A673 (cell line): ENCODE measurements around the gene PCBD2. TPM values are rescaled to one million over a fixed set of nuclear protein-coding genes. Genes with fewer than 3 reads are reported as not detected.

Source experiments
- BruUV-seq: library from RNA; stranded (reverse); fragments of 400-500 nt; replicated peaks from 2 replicates; lab custom pipeline; 2021; lab: Mats Ljungman, UMichigan
- CTCF ChIA-PET: fragments of 300-600 bp; sonication (Branson Sonifier 250); formaldehyde crosslinking; loops from one replicate; lab custom pipeline; 2022; ENCODE audit warnings: antibody characterized with exemption; lab: Charles Lee
- POLR2A ChIA-PET: fragments of 300-600 bp; sonication (Branson Sonifier 250); formaldehyde crosslinking; loops from one replicate; lab custom pipeline; 2022; ENCODE audit warnings: antibody characterized with exemption; ENCODE audit not compliant: low non-redundant PET; lab: Charles Lee
- DNase-seq: peaks from one replicate; pipeline ENCODE4 v3.0.0-alpha.2; 2015; ENCODE audit warnings: low spot score
- H3K27ac ChIP-seq: fragments of 200-600 bp; sonication (generic); 2 replicates; pipeline ENCODE4 v1.5.1; 2016; ENCODE audit warnings: mixed run types, low read depth, mild to moderate bottlenecking, mixed read lengths, antibody characterized with exemption, low read length; ENCODE audit not compliant: poor library complexity, severe bottlenecking
- H3K27me3 ChIP-seq: fragments of 200-600 bp; sonication (generic); replicated peaks from 2 replicates; pipeline ENCODE4 v1.6.1; 2017; ENCODE audit warnings: mixed run types, low read depth, mild to moderate bottlenecking, mixed read lengths, antibody characterized with exemption, low read length; ENCODE audit not compliant: insufficient read depth, poor library complexity
- H3K36me3 ChIP-seq: fragments of 200-600 bp; sonication (generic); 2 replicates; pipeline ENCODE4 v1.6.1; 2016; ENCODE audit warnings: mixed run types, mild to moderate bottlenecking, mixed read lengths, antibody characterized with exemption, low read length; ENCODE audit not compliant: insufficient read depth, poor library complexity, severe bottlenecking
- H3K4me1 ChIP-seq: fragments of 200-600 bp; sonication (generic); 2 replicates; pipeline ENCODE4 v1.6.1; 2017; ENCODE audit warnings: mixed run types, mild to moderate bottlenecking, mixed read lengths, antibody characterized with exemption, low read length; ENCODE audit not compliant: insufficient read depth, poor library complexity, severe bottlenecking
- H3K4me3 ChIP-seq: fragments of 200-600 bp; sonication (generic); 2 replicates; pipeline ENCODE4 v1.5.1; 2016; ENCODE audit warnings: low read depth, mixed run types, mild to moderate bottlenecking, mixed read lengths, low read length; ENCODE audit not compliant: poor library complexity, severe bottlenecking
- H3K9me3 ChIP-seq: fragments of 200-600 bp; sonication (generic); 2 replicates; pipeline ENCODE4 v1.6.1; 2016; ENCODE audit warnings: mixed run types, low read depth, mild to moderate bottlenecking, mixed read lengths, antibody characterized with exemption, low read length; ENCODE audit not compliant: poor library complexity, severe bottlenecking
- CTCF ChIP-seq: fragments of 300-800, 200-600 bp; sonication (generic); conservative IDR thresholded peaks from 2 replicates; pipeline ENCODE4 v1.5.1; 2017; ENCODE audit warnings: low read depth, mild to moderate bottlenecking, antibody characterized with exemption, low read length, moderate library complexity, mixed read lengths
- intact Hi-C: fragments of 100-400 bp; cut with micrococcal nuclease; formaldehyde crosslinking; loops from one replicate; pipeline ENCODE4 v1.10.0; 2022; ENCODE audit not compliant: unreplicated experiment
- microRNA-seq: library from miRNA; unstranded; fragments of <30 nt; microRNA quantifications from one replicate; pipeline ENCODE4 v1.2.0, GENCODE V29; 2021
- total RNA-seq: library from RNA; stranded (reverse); gene quantifications from 2 replicates; pipeline ENCODE4 v1.2.3, GENCODE V29; 2021

PCBD2 gene
- total RNA-seq, 1 experiment from 2014 or later, result 13.8 TPM

- H3K27me3 ChIP-seq, result no peaks in the 10 kb centered on the region
- ChIA-PET CTCF (no interaction called here), POLR2A (no interaction called here)
- intact Hi-C loops, result no loop called here
- no TSS peak for BruUV-seq
- H3K9me3 ChIP-seq, result no peaks in the 10 kb centered on the region
- H3K4me3 ChIP-seq, result no peak overlapping the region
- no peak for DNase-seq
- no peaks in the 10 kb centered on the region for H3K4me1 ChIP-seq
- no peak overlapping the region for H3K27ac ChIP-seq
- no peaks in the 10 kb centered on the region for H3K36me3 ChIP-seq
- no peak for TF ChIP-seq CTCF
Measured at GRCh38 chr5:135012033-135012588, 107.2 kb downstream of the PCBD2 start.

Small RNAs within 50 kb of the gene (microRNA-seq; reads per million reads assigned to microRNA genes)
- gene MIR4461, result not detected

Other genes with a start within 250 kb of the PCBD2 start
- 37.6 and 38.8 TPM in 2 replicates for gene CAMLG, start 166.6 kb upstream of the PCBD2 start, total RNA-seq
- gene DDX46, start 146.4 kb upstream of the PCBD2 start, total RNA-seq, result 110 and 128 TPM in 2 replicates
- 66.4 and 67.6 TPM in 2 replicates for gene C5orf24, start 59.2 kb upstream of the PCBD2 start, total RNA-seq
- gene TXNDC15, start 30.8 kb upstream of the PCBD2 start, total RNA-seq, result 40.7 and 42.0 TPM in 2 replicates
- gene CATSPER3, start 62.8 kb downstream of the PCBD2 start, total RNA-seq, result 0.90 and 1.0 TPM in 2 replicates
- gene PITX1, start 129.1 kb downstream of the PCBD2 start, total RNA-seq, result 1.8 and 2.0 TPM in 2 replicates